ENCODE data around the gene GRIFIN. TPM values are rescaled to one million over a fixed set of nuclear protein-coding genes. Genes with fewer than 3 reads are reported as not detected.

GRIFIN gene
- polyA plus RNA-seq, 1 of the 3 experiments (the other 2 are of a cell fraction): not detected

DNA sequence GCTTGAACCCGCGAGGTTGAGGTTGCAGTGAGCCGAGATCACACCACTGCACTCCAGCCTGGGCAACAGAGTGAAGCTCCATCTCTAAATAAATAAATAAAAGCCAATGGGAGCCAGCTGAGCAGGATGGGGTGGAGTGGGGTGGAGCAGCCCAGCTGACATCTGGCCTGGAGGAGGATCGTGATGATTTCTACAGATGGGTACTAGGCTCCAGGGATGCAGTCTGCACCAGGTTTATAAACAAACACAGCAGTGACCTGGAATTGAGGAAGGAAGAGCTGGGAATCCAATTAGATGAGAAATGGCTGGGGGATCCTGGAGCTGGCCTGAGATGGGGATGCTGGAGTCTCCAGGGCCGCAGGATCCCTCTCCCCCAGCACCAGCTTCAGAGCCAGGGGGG is 7.3 kb upstream of the GRIFIN start:
- H3K27ac ChIP-seq (ENCODE audit: low read depth in 2 of 2, low read length in 1 of 2): no peak overlapping the region
- H3K36me3 ChIP-seq (replicated peaks in 1 of 2; ENCODE audit: control insufficient read depth in 1 of 2, insufficient read depth in 2 of 2, low read length in 1 of 2): no peaks in the 10 kb centered on the region
- no peaks in the 10 kb centered on the region for H3K9me3 ChIP-seq
- H3K4me2 ChIP-seq: no peak overlapping the region
- 48% methylated on average over 5 of the region's 5 CpGs for WGBS (ENCODE audit: low lambda C conversion rate)
- H4K20me1 ChIP-seq (ENCODE audit: insufficient read depth): no peaks in the 10 kb centered on the region
- H3K4me3 ChIP-seq (ENCODE audit: low read depth in 2 of 2, low read length in 1 of 2): no peak overlapping the region
- ChIA-PET CTCF (interaction anchor here (0.7 to 2.5 kb wide), 9 partner anchors 9 to 150 kb away, joined by 3 to 19 read pairs (median 5); partner anchors contain the start of gene BRAT1), POLR2A (no interaction called here)
- peaks cover 0 to 2% of the 10 kb centered on the region in 2 experiments; a peak in 1 of 4 replicates for H3K4me1 ChIP-seq (ENCODE audit: control insufficient read depth in 1 of 2, insufficient read depth in 2 of 2, low read depth in 1 of 2, low read length in 1 of 2)
- TF ChIP-seq CHD2 (IDR thresholded peaks at IDR 0.05; ENCODE audit: low read length, partially characterized antibody) (no peak), SIN3A (IDR thresholded peaks at IDR 0.05; ENCODE audit: borderline replicate concordance, low read depth, low read length) (no peak), FOXJ3 (CRISPR knock-in tag; IDR thresholded peaks at IDR 0.05) (0 out of 2 replicates have a peak, but pooled peaks have one; percentile 53), RCOR1 (IDR thresholded peaks at IDR 0.05; ENCODE audit: low read length) (no peak)
- no peaks in the 10 kb centered on the region for H3K9me2 ChIP-seq
- H3K9ac ChIP-seq: no peak overlapping the region
- H3K79me2 ChIP-seq (ENCODE audit: insufficient read depth): no peaks in the 10 kb centered on the region
- no peak overlapping the region for H2AFZ ChIP-seq (ENCODE audit: low read depth)
- no peaks in the 10 kb centered on the region for H3F3A ChIP-seq (replicated peaks; ENCODE audit: insufficient read depth)
- H3K27me3 ChIP-seq (ENCODE audit: insufficient read depth): no peaks in the 10 kb centered on the region
- peak; percentile 87 for DNase-seq

DNA sequence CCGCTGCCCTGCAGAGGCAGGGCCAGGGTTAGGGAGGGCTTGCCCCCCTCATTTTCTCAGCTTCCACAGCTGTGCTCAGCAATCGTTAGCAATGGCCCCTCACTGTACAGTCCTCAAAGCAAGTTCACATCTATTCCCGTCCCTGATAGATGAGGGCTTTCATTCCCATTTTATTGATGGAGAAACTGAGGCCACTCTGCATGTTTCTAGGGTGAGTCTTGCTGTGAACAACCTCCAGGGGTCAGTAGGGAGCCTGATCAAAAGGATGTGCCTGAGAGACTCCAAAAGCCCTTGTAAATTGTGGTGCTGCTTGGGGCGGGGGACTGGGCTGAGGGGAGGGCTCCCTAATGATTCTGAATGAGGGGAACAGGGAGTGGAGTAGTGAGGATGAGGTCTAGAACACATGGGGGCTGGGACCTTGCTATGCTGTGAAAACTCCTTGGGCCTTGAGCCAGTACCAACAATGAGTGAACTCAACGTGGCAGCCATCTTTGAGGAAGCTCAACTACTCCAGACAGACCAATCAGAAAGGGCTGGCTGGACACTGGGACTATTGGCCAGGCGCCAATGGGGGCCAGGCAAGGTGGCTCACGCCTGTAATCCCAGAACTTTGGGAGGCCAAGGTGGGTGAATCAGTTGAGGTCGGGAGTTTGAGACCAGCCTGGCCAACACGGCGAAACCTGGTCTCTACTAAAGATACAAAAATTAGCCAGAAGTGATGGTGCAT is 6.7 kb upstream of the GRIFIN start:
- H3K9ac ChIP-seq: no peak overlapping the region
- DNase-seq: no peak
- no peak overlapping the region for H3K4me3 ChIP-seq (ENCODE audit: low read depth in 2 of 2, low read length in 1 of 2)
- POLR2A ChIA-PET: no interaction called here
- no peak overlapping the region for H2AFZ ChIP-seq (ENCODE audit: low read depth)
- no peaks in the 10 kb centered on the region for H3K27me3 ChIP-seq (ENCODE audit: insufficient read depth)
- H3K4me2 ChIP-seq: no peak overlapping the region
- H3K9me2 ChIP-seq: no peaks in the 10 kb centered on the region
- H3K79me2 ChIP-seq (ENCODE audit: insufficient read depth): no peaks in the 10 kb centered on the region
- TF ChIP-seq POLR2AphosphoS5 (IDR thresholded peaks at IDR 0.05; ENCODE audit: low read depth, low read length): no peak
- TF ChIP-seq YY1 (IDR thresholded peaks at IDR 0.05; ENCODE audit: low read depth): 0 out of 2 replicates have a peak, but pooled peaks have one; percentile 61
- TF ChIP-seq, protein P1, sequence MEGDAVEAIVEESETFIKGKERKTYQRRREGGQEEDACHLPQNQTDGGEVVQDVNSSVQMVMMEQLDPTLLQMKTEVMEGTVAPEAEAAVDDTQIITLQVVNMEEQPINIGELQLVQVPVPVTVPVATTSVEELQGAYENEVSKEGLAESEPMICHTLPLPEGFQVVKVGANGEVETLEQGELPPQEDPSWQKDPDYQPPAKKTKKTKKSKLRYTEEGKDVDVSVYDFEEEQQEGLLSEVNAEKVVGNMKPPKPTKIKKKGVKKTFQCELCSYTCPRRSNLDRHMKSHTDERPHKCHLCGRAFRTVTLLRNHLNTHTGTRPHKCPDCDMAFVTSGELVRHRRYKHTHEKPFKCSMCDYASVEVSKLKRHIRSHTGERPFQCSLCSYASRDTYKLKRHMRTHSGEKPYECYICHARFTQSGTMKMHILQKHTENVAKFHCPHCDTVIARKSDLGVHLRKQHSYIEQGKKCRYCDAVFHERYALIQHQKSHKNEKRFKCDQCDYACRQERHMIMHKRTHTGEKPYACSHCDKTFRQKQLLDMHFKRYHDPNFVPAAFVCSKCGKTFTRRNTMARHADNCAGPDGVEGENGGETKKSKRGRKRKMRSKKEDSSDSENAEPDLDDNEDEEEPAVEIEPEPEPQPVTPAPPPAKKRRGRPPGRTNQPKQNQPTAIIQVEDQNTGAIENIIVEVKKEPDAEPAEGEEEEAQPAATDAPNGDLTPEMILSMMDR (IDR thresholded peaks at IDR 0.05): peak; percentile 31
- H3K27ac ChIP-seq (ENCODE audit: low read depth in 2 of 2, low read length in 1 of 2): no peak overlapping the region
- no peaks in the 10 kb centered on the region for H3F3A ChIP-seq (replicated peaks; ENCODE audit: insufficient read depth)
- 82% methylated on average over 8 of the region's 10 CpGs for WGBS (ENCODE audit: low lambda C conversion rate)
- CTCF ChIA-PET: interaction anchor here (1.1 to 2.5 kb wide), 7 partner anchors 8 to 151 kb away, joined by 3 to 19 read pairs (median 6); partner anchors contain the start of gene BRAT1
- H3K4me1 ChIP-seq (ENCODE audit: control insufficient read depth in 1 of 2, insufficient read depth in 2 of 2, low read depth in 1 of 2, low read length in 1 of 2): peaks cover 0 to 8% of the 10 kb centered on the region in 2 experiments; a peak in 1 of 4 replicates
- H3K36me3 ChIP-seq (replicated peaks in 1 of 2; ENCODE audit: control insufficient read depth in 1 of 2, insufficient read depth in 2 of 2, low read length in 1 of 2): no peaks in the 10 kb centered on the region
- no peaks in the 10 kb centered on the region for H3K9me3 ChIP-seq
- no peaks in the 10 kb centered on the region for H4K20me1 ChIP-seq (ENCODE audit: insufficient read depth)

DNA sequence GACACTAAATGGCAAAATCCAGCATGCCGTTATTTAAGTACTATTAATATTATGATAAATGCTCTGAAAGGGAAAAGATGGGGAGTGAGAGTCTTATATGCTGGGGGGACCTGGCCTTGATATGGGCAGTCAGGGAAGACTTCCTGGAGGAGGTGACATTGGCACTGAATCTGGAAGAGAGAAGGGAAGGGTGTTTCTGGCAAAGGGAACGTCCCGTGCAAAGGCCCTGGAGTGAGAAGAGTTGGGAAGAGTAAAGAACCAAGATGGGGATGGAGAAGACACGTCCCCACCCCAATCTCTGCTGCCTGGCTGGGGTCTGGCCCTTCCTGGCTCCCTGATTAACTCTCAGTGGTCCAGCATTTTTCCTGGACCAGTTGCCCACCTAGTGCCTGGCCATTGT is 5.0 kb upstream of the GRIFIN start:
- 80% methylated on average over 4 of the region's 4 CpGs for WGBS (ENCODE audit: low lambda C conversion rate)
- Histone ChIP-seq H3K4me1 (ENCODE audit: control insufficient read depth in 1 of 2, insufficient read depth in 2 of 2, low read depth in 1 of 2, low read length in 1 of 2) (peaks cover 0 to 14% of the 10 kb centered on the region in 2 experiments; a peak in 1 of 4 replicates), H2AFZ (ENCODE audit: low read depth) (no peak overlapping the region), H4K20me1 (ENCODE audit: insufficient read depth) (no peaks in the 10 kb centered on the region), H3K4me2 (no peak overlapping the region), H3K36me3 (replicated peaks in 1 of 2; ENCODE audit: control insufficient read depth in 1 of 2, insufficient read depth in 2 of 2, low read length in 1 of 2) (no peaks in the 10 kb centered on the region), H3F3A (replicated peaks; ENCODE audit: insufficient read depth) (no peaks in the 10 kb centered on the region), H3K9me2 (no peaks in the 10 kb centered on the region), H3K9ac (no peak overlapping the region), H3K79me2 (ENCODE audit: insufficient read depth) (no peaks in the 10 kb centered on the region), H3K9me3 (no peaks in the 10 kb centered on the region), H3K27me3 (ENCODE audit: insufficient read depth) (no peaks in the 10 kb centered on the region), H3K4me3 (ENCODE audit: low read depth in 2 of 2, low read length in 1 of 2) (no peak overlapping the region), H3K27ac (ENCODE audit: low read depth in 2 of 2, low read length in 1 of 2) (no peak overlapping the region)
- DNase-seq: no peak
- POLR2A ChIA-PET: no interaction called here
- CTCF ChIA-PET: interaction anchor here (1.3 to 5.3 kb wide), 4 partner anchors 12 to 200 kb away, joined by 3 to 48 read pairs (median 9); no protein-coding TSS in a partner anchor
- TF ChIP-seq NFIC (IDR thresholded peaks at IDR 0.05; ENCODE audit: borderline replicate concordance) (no peak), ELF1 (IDR thresholded peaks at IDR 0.05) (no peak), GABPA (IDR thresholded peaks at IDR 0.05; ENCODE audit: low read depth) (no peak), POLR2AphosphoS5 (IDR thresholded peaks at IDR 0.05; ENCODE audit: low read depth, low read length) (no peak), TAF1 (IDR thresholded peaks at IDR 0.05; ENCODE audit: borderline replicate concordance, low read depth, low read length) (no peak), FOXJ3 (CRISPR knock-in tag; IDR thresholded peaks at IDR 0.05) (no peak), FOSL2 (IDR thresholded peaks at IDR 0.05; ENCODE audit: borderline replicate concordance, low read depth) (no peak), RAD21 (IDR thresholded peaks at IDR 0.05; ENCODE audit: low read length) (no peak)
- TF ChIP-seq, protein P2, sequence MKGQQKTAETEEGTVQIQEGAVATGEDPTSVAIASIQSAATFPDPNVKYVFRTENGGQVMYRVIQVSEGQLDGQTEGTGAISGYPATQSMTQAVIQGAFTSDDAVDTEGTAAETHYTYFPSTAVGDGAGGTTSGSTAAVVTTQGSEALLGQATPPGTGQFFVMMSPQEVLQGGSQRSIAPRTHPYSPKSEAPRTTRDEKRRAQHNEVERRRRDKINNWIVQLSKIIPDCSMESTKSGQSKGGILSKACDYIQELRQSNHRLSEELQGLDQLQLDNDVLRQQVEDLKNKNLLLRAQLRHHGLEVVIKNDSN (IDR thresholded peaks at IDR 0.05; ENCODE audit: borderline replicate concordance, low read depth): no peak
- TF ChIP-seq, protein P3, sequence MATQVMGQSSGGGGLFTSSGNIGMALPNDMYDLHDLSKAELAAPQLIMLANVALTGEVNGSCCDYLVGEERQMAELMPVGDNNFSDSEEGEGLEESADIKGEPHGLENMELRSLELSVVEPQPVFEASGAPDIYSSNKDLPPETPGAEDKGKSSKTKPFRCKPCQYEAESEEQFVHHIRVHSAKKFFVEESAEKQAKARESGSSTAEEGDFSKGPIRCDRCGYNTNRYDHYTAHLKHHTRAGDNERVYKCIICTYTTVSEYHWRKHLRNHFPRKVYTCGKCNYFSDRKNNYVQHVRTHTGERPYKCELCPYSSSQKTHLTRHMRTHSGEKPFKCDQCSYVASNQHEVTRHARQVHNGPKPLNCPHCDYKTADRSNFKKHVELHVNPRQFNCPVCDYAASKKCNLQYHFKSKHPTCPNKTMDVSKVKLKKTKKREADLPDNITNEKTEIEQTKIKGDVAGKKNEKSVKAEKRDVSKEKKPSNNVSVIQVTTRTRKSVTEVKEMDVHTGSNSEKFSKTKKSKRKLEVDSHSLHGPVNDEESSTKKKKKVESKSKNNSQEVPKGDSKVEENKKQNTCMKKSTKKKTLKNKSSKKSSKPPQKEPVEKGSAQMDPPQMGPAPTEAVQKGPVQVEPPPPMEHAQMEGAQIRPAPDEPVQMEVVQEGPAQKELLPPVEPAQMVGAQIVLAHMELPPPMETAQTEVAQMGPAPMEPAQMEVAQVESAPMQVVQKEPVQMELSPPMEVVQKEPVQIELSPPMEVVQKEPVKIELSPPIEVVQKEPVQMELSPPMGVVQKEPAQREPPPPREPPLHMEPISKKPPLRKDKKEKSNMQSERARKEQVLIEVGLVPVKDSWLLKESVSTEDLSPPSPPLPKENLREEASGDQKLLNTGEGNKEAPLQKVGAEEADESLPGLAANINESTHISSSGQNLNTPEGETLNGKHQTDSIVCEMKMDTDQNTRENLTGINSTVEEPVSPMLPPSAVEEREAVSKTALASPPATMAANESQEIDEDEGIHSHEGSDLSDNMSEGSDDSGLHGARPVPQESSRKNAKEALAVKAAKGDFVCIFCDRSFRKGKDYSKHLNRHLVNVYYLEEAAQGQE (IDR thresholded peaks at IDR 0.05; ENCODE audit: low read depth, low read length): no peak

All from SK-N-SH (cell line).